Right lobe of liver (tissue), 4 donors: ENCODE data around the gene NME4.

Experiments
- POLR2A ChIP-seq: fragments of 450-650 bp; IDR thresholded peaks from one replicate; pipeline ENCODE4 v1.6.1; 2017; ENCODE audit warnings: antibody characterized with exemption, mild to moderate bottlenecking
- TF ChIP-seq, protein P1 (sequence below), 4 donors: fragments of 200-600 bp in 3 of 4; fragments of 450-650 bp in 1 of 4; IDR thresholded peaks; one replicate each; pipeline versions ENCODE4 v1.5.1 to v1.8.0; 2016 to 2022; ENCODE audit warnings: antibody characterized with exemption in 4 of 4, mild to moderate bottlenecking in 2 of 4
- donor health status: DM: no; HTN: no; CAD: no.
- donor health status: DM: no; HTN: no; CAD: no.
- donor health status: DM: no; HTN: yes; CAD: no.

DNA sequence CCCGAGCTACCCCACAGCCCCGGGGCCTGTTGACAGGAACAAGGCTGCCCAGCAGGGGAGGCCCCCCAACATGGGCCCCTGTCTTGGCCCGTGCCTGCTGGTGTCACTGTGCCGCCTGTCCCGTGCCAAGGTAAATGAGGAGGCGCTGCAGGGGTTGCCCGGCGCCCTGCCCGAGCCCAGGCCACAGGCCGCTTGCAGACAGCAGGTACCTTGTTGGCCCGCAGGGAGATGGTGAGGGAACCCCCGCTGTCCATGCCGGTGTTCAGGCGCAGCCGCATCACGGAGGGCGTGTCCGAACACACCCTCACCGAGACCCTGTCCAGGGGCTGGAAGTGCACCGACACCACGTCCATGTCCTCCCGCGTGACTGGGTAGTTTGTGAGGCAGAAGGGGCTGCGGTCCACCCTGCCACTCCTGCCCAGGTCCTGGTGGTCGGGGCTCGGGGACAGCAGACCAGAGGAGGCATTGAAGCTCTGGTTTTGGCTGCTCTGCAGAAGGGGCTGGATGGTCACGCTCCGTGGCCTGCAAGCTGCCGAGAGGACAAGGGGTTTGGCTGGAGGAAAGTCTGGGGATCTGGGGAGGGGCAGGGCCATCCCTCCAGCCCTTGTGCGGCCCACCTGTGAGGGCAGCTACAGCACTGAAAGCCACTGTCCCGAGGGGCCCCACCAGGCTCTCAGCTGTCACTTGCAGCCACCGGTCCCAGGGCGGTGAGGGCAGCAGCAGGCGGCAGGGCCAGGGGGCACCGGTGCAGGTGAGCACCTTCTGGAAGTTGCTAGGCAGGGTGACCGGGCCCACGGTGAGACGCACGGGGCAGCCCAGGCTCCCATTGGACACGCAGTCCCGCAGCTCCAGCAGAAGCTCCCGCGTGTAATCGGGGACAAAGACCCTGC, 20.8 kb upstream of the NME4 start:
- TF ChIP-seq, protein P1, sequence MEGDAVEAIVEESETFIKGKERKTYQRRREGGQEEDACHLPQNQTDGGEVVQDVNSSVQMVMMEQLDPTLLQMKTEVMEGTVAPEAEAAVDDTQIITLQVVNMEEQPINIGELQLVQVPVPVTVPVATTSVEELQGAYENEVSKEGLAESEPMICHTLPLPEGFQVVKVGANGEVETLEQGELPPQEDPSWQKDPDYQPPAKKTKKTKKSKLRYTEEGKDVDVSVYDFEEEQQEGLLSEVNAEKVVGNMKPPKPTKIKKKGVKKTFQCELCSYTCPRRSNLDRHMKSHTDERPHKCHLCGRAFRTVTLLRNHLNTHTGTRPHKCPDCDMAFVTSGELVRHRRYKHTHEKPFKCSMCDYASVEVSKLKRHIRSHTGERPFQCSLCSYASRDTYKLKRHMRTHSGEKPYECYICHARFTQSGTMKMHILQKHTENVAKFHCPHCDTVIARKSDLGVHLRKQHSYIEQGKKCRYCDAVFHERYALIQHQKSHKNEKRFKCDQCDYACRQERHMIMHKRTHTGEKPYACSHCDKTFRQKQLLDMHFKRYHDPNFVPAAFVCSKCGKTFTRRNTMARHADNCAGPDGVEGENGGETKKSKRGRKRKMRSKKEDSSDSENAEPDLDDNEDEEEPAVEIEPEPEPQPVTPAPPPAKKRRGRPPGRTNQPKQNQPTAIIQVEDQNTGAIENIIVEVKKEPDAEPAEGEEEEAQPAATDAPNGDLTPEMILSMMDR (IDR thresholded peaks at IDR 0.05): no peak
- no peak for TF ChIP-seq POLR2A
